ENCODE results near the gene TRIM67. TPM values are rescaled to one million over a fixed set of nuclear protein-coding genes. Genes with fewer than 3 reads are reported as not detected.
A peak's percentile ranks its signal among the peaks of the same experiment; 100 is the strongest.

The TRIM67 gene
- total RNA-seq, 2 donors from 2014 or later, result under 0.01 TPM; not detected in 1

DNA sequence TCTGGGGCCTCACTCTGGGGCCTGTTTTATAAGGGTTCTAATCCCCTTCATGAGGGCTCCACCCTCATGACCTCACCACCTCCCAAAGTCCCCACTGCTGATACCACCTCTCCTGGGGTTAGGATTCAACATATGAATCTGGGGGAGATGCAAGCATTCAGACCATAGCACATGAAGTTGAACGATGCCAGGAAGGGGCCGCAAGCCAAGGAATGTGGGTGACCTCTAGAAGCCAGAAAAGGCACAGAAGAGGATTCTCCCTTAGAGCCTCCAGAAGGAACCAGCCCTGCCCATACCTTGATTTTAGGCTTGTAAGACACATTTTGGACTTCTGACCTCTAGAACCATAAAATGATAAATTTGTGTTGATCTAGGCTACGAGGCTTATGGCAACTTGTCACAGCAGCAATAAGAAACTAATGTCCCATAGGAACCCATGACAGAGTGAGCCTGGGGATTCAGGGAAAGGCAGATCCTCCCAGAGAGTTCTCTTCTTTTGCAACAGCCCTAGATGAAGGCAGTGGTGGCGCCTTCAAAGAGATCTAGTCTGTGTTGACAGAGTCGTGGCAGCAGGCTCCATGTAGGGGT lies 27.9 kb downstream of the TRIM67 start:
- Histone ChIP-seq H3K36me3 (replicated peaks in 1 of 2; ENCODE audit: insufficient read depth in 1 of 2, low read depth in 2 of 2) (no peaks in the 10 kb centered on the region), H3K4me1 (peaks cover 13% of the 10 kb centered on the region), H3K27me3 (no peaks in the 10 kb centered on the region), H3K4me3 (no peak overlapping the region), H3K27ac (no peak overlapping the region), H3K9me3 (no peaks in the 10 kb centered on the region)
- intact Hi-C loops (cut with DNase I), result no loop called here
- 87 to 88% methylated on average over 5 of the region's 5 CpGs for WGBS, 2 donors
- ATAC-seq, result no peak
- no peak for TF ChIP-seq POLR2A (IDR thresholded peaks at IDR 0.05)
- TF ChIP-seq, protein P1, sequence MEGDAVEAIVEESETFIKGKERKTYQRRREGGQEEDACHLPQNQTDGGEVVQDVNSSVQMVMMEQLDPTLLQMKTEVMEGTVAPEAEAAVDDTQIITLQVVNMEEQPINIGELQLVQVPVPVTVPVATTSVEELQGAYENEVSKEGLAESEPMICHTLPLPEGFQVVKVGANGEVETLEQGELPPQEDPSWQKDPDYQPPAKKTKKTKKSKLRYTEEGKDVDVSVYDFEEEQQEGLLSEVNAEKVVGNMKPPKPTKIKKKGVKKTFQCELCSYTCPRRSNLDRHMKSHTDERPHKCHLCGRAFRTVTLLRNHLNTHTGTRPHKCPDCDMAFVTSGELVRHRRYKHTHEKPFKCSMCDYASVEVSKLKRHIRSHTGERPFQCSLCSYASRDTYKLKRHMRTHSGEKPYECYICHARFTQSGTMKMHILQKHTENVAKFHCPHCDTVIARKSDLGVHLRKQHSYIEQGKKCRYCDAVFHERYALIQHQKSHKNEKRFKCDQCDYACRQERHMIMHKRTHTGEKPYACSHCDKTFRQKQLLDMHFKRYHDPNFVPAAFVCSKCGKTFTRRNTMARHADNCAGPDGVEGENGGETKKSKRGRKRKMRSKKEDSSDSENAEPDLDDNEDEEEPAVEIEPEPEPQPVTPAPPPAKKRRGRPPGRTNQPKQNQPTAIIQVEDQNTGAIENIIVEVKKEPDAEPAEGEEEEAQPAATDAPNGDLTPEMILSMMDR (IDR thresholded peaks at IDR 0.05), result no peak
- DNase-seq, result no peak

GRCh38 chr1:231190456-231190855 lies 28.6 kb downstream of the TRIM67 start:
- DNase-seq (no peak), ATAC-seq (no peak)
- TF ChIP-seq, protein P1 (IDR thresholded peaks at IDR 0.05), result no peak
- no peak for TF ChIP-seq POLR2A (IDR thresholded peaks at IDR 0.05)
- no peaks in the 10 kb centered on the region for H3K27me3 ChIP-seq
- 96% methylated on average over 8 to 9 of the region's 10 CpGs for WGBS, 2 donors
- no peak overlapping the region for H3K27ac ChIP-seq
- peaks cover 20% of the 10 kb centered on the region for H3K4me1 ChIP-seq
- H3K36me3 ChIP-seq (replicated peaks in 1 of 2; ENCODE audit: insufficient read depth in 1 of 2, low read depth in 2 of 2), result no peaks in the 10 kb centered on the region
- H3K4me3 ChIP-seq, result no peak overlapping the region
- intact Hi-C loops (cut with DNase I), result no loop called here
- H3K9me3 ChIP-seq, result no peaks in the 10 kb centered on the region

- intact Hi-C loops (cut with DNase I), result no loop called here
- peak overlapping the region in 2 of 4 donors; percentile 5 to 34 for H3K27ac ChIP-seq
- no peaks in the 10 kb centered on the region for H3K9me3 ChIP-seq
- ATAC-seq (peak; percentile 81), DNase-seq (peak; percentile 64 to 89 (median 82))
- TF ChIP-seq, protein P1 (IDR thresholded peaks at IDR 0.05), result no peak
- TF ChIP-seq POLR2A (IDR thresholded peaks at IDR 0.05), result no peak
- 24 to 31% methylated on average over 10 to 12 of the region's 12 CpGs for WGBS, 2 donors
- H3K36me3 ChIP-seq (replicated peaks in 1 of 2; ENCODE audit: insufficient read depth in 1 of 2, low read depth in 2 of 2), result no peaks in the 10 kb centered on the region
- peaks cover 24% of the 10 kb centered on the region for H3K4me1 ChIP-seq
- H3K4me3 ChIP-seq, result no peak overlapping the region
- no peaks in the 10 kb centered on the region for H3K27me3 ChIP-seq
These were observed 30.8 kb downstream of the TRIM67 start for GRCh38 chr1:231192620-231193163.

DNA sequence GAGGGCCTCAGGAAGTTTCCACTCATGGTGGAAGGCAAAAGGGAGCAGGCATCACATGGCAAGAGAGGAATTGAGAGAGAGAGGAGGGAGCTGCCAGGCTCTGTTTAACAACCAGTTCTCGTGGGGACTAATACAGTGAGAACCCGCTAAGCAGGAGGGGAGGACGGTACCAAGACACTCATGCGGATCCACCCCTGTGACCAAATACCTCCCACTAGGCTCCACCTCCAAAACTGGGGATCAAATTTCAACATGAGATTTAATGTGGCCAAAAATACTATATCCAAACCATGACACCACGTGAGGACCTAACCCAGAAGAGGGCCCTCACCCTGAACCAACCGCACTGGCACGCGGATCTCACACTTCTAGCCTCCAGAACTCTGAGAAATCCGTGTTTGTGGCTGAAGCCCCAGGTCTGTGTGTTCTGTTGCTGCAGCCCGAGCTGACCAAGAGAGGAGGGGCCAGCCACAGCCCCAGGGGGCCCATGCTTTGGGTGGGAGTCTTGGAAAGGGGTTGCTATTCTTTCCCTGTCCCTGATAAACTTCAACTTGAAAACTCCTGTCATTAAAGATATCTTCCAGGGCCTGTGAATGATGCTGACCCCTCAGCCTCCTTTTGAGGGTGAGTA lies 32.0 kb downstream of the TRIM67 start:
- no peak overlapping the region for H3K4me3 ChIP-seq
- WGBS, 2 donors, result 82 to 86% methylated on average over 8 to 10 of the region's 10 CpGs
- H3K9me3 ChIP-seq, result no peaks in the 10 kb centered on the region
- no peak for DNase-seq
- no peak for ATAC-seq
- TF ChIP-seq, protein P1 (IDR thresholded peaks at IDR 0.05), result no peak
- TF ChIP-seq POLR2A (IDR thresholded peaks at IDR 0.05), result no peak
- intact Hi-C loops (cut with DNase I), result no loop called here
- H3K27me3 ChIP-seq, result no peaks in the 10 kb centered on the region
- no peaks in the 10 kb centered on the region for H3K36me3 ChIP-seq (replicated peaks in 1 of 2; ENCODE audit: insufficient read depth in 1 of 2, low read depth in 2 of 2)
- peaks cover 24% of the 10 kb centered on the region for H3K4me1 ChIP-seq
- no peak overlapping the region for H3K27ac ChIP-seq

Measured in body of pancreas (tissue), 4 donors.